GM20431 (cell line): Measurements from ENCODE around the gene JAKMIP2.
"Not testable (repeated sequence)": the region's sequence is repeated elsewhere in the genome, so short reads cannot be mapped to it uniquely, and the experiment has no call there.

Experiments used
- in situ Hi-C: fragments of 300-500 bp; cut with MseI, MboI; formaldehyde crosslinking; loops from one replicate; pipeline ENCODE4 v1.15.0; 2020; ENCODE audit warnings: low sequenced_read_pairs; ENCODE audit not compliant: unreplicated experiment

JAKMIP2 gene

GRCh38 chr5:147629196-147629595 lies 153.3 kb downstream of the JAKMIP2 start:
- in situ Hi-C loops, result loop anchor here (25.0 kb wide), 1 partner anchor 183 kb away; no protein-coding TSS in a partner anchor

DNA sequence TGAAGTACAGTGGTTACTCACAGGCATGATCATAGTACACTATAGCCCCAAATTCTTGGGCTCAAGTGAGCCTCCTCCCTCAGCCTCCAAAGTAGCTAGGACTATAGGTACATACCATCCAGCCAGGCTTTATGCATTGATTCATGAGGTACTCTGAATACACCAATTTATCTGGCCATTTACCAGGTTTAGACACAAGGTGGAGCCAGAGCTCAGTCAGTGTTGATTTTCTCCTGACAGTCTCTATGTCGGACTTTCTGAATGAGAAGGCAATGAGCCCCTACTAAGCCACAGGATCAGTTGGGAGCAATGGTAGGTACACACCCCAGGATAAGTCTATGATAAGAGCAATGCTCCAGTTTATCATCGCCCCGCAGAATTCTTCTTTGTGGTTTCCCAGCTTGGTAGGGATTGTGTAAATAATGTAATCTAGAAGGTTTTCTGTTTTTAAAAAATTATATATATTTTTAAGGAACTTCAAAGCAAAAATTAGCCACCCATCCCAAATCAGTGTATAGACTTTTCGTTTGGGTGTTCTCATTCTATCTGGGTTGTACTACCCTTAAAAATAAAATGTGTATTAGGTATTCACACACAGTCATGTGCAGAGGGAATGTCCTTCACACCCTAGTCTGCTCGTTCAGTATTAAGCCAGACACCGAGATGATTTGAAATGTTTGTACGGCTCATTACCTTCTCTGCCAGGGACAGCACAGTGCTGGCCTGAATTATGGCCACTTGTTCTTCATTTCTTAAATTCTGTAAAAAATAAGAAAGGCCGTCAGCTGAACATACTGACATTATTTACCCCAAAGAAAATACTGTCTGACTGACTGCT lies 154.3 kb downstream of the JAKMIP2 start:
- in situ Hi-C loops, result loop anchor here (25.0 kb wide), 1 partner anchor 184 kb away; no protein-coding TSS in a partner anchor

DNA sequence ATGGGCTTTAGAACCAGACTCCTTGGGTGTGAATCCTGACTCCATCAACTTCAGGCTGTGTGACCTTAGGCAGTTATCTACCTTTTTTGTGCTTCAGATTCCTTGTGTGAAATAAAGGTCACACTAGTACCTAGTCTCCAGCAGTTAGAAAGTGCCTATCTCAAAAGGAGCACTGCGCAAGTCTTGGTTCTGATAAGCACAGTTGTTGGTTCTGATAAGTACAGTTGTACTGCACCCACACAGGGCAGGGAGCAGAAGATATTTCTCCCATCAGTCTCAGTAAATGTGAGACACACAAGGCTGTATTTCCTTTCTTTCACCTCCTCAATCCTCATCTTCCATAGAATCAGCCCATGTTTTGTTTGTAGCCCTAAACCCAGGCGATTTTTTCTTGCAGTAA lies 156.1 kb downstream of the JAKMIP2 start:
- in situ Hi-C loops, result loop anchor here (25.0 kb wide), 1 partner anchor 186 kb away; no protein-coding TSS in a partner anchor

- in situ Hi-C loops, result no loop called here
Observed at GRCh38 chr5:147621016-147621415, 161.5 kb downstream of the JAKMIP2 start.

DNA sequence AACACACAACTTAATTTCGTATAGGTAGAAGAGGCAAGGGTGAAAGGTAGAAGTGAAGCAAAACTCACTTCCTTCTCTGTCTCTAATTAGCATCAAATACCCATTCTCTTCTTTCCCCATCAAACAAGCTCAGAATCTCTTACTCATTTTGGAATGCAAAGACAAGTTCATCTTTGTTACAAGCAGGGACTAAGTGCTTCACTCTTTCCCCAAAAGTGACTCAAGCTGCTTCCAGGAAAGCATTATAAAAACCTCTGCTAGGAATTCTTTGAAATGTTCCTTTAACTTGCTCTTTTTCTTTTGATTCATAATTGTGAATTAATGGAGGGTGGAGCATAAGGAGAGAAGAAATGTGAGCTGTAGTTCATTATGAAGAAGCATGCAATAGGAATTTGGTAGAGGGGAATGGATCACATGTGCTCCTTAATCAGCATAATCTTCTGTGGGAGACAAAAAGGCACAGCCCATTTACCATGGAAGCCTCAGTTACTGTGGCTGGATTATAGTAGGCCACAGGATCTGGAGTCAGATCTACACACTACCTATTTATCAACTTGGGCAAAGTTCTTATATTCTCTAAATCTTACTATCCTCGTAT lies 163.1 kb downstream of the JAKMIP2 start:
- in situ Hi-C loops, result no loop called here

- in situ Hi-C loops, result no loop called here
Observed at GRCh38 chr5:147617711-147618350, 164.7 kb downstream of the JAKMIP2 start.

GRCh38 chr5:147617191-147617606 lies 165.3 kb downstream of the JAKMIP2 start:
- in situ Hi-C loops, result no loop called here

DNA sequence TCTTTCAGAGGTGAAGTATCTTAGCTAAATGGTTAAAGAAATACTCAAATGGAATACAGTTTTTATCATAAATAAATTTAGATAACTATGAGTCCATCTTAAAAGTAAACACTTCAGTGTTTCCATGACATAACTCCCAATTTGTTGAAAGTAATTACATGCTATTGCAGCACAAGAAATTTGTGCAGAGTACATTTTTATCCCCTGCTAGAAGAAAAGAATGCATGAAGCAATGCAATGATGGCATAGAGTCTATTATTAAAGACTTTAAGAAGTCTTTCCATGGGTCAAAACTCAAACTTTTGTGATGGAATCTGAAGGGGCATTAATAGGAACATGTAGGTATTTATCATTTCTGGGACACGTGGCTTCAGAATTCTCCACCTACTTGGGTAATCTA lies 166.1 kb downstream of the JAKMIP2 start:
- in situ Hi-C loops, result no loop called here

DNA sequence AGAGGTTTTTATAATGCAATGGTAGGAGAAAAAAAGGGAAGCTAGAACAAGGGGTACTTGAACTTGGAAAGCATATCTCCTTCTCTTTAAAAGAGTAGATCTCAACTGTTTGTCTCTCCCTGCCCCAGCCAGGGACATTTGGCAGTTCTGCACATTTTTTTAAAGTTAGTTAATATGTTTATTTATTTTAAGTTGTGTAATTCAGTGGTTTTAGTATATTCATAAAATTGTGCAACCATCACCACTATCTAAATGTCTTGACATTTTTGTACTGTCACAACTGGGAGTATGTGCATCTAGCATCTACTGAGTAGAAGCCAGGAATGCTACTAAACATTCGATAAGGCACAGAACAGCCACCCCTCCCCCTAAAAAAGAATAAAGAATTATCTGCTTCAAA lies 169.2 kb downstream of the JAKMIP2 start:
- in situ Hi-C loops, result no loop called here

- in situ Hi-C loops, result no loop called here
Observed at GRCh38 chr5:147611483-147611882, 171.0 kb downstream of the JAKMIP2 start.

- in situ Hi-C loops, result no loop called here
Observed at GRCh38 chr5:147610798-147611197, 171.7 kb downstream of the JAKMIP2 start.

DNA sequence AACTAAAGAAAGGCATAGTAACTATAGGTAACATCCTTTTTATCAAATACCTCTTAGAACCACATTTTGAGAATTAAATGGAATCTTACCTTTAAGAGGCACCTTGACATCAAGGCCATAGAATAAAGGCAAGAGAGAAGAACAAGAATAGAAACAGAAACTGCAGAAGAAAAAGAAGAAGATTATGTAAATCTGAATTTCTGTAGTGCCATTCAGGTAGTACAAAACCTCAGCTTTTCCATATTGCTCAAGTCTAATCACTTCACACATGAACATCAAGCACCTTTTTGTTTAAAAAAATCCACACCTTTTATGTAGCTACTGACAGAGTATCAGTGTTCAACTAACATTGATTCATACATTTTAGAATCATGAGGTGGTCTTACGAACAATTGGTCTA lies 180.9 kb downstream of the JAKMIP2 start:
- in situ Hi-C loops, result no loop called here

DNA sequence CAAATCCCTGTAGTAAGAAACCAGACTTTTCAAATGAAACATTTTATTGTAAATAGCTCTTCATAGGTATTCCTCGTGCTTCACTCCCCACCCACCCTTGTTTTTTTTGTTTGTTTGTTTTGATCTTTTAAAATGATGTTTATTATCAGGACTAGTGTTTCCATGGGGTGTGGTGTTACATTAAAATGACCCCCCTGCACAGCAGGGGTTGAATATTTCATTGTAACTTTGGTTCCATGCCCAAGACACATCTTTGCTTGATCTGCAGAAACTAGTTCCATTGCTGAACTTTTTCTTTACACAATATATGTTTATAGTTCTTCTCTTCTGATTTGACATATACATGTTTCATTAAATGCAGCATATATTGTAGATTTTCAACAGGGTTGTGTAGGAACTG lies 191.4 kb downstream of the JAKMIP2 start:
- in situ Hi-C loops, result no loop called here

- in situ Hi-C loops, result no loop called here
Observed at GRCh38 chr5:147590096-147590495, 192.4 kb downstream of the JAKMIP2 start.

- in situ Hi-C loops, result no loop called here
Observed at GRCh38 chr5:147586832-147587231, 195.7 kb downstream of the JAKMIP2 start.

GRCh38 chr5:147586221-147586620 lies 196.3 kb downstream of the JAKMIP2 start:
- in situ Hi-C loops, result no loop called here

GRCh38 chr5:147582272-147582671 lies 200.3 kb downstream of the JAKMIP2 start:
- in situ Hi-C loops, result not testable (repeated sequence)

- in situ Hi-C loops, result not testable (repeated sequence)
Observed at GRCh38 chr5:147580418-147580817, 202.1 kb downstream of the JAKMIP2 start.

DNA sequence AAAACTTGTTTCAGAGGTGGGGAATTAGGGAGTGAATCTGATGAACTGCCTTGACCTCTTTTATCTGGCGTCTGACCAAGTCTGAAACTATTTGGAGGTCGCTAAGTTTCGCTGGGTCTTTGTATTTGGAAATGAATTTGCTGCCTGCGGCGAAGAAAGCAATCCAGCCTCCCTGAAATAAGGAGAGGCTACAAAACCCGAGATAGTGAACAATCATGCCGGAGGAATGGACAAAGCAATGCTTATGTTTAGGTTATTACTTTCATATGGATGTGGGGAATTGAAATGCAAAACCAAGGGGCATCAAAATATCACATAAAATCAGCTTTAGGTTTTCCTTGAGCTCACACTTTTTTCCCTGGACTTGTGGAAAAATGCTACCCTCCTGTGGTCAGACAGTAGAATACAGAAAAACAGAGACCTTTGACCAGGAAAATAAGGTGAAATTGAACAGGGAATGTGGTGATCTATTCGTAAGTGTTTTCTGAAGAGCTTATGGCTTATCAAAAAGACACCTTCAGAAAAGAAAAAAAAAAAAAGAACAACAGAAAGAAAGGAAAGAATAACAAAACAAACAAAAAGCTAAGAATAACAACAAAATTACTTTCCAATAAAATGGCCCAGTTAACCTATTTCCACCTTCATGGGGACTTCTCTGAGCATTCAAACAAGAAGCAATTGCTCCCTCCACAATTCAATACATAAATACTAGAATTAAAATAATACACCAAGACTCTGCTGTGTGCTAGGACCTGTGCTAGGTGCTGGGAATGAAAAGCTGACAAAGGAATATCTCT lies 204.1 kb downstream of the JAKMIP2 start:
- in situ Hi-C loops, result no loop called here
